K562 (cell line): Measurements from ENCODE around the gene ZFYVE28. TPM values are rescaled to one million over a fixed set of nuclear protein-coding genes. Genes with fewer than 3 reads are reported as not detected.
A peak's percentile ranks its signal among the peaks of the same experiment; 100 is the strongest.

Experiments used
- BCOR ChIP-seq: fragments of 450-650 bp; IDR thresholded peaks from 2 replicates; pipeline ENCODE4 v1.6.1; 2016
- DNMT1 ChIP-seq: fragments of 450-650 bp; IDR thresholded peaks from 2 replicates; pipeline ENCODE4 v1.6.1; 2016; ENCODE audit warnings: antibody characterized with exemption, mild to moderate bottlenecking
- EHMT2 ChIP-seq: fragments of 450-650 bp; IDR thresholded peaks from 2 replicates; pipeline ENCODE4 v1.6.1; 2018; ENCODE audit warnings: antibody characterized with exemption
- EP300 ChIP-seq: IDR thresholded peaks from 2 replicates; pipeline ENCODE4 v1.6.1; 2012; ENCODE audit warnings: low read length, improper control_type of control experiment
- HBP1 ChIP-seq: fragments of 450-650 bp; formaldehyde crosslinking; IDR thresholded peaks from 2 replicates; pipeline ENCODE4 v1.4.0; 2022; ENCODE audit warnings: missing genetic modification characterization
- KLF16 ChIP-seq: IDR thresholded peaks from 2 replicates; pipeline ENCODE4 v1.6.1; 2016; ENCODE audit warnings: antibody characterized with exemption
- MCM7 ChIP-seq, 2 experiments: fragments of 450-650 bp; IDR thresholded peaks; 2 replicates each; pipeline ENCODE4 v1.6.1; 2016 to 2018
- MITF ChIP-seq: IDR thresholded peaks from 2 replicates; pipeline ENCODE4 v1.6.1; 2014; ENCODE audit warnings: antibody characterized with exemption
- NFE2L1 ChIP-seq: fragments of 450-650 bp; IDR thresholded peaks from 2 replicates; pipeline ENCODE4 v1.6.1; 2016; ENCODE audit warnings: missing genetic modification characterization, low read depth, mild to moderate bottlenecking, missing compliant biosample characterization, moderate library complexity, borderline replicate concordance
- NR2C2 ChIP-seq, 2 experiments: fragments of 200-800 bp in 1 of 2; sonication (Bioruptor generic) in 1 of 2; sonication (generic) in 1 of 2; formaldehyde crosslinking in 1 of 2; IDR thresholded peaks; 2 replicates each; pipeline versions ENCODE4 v1.6.1 to v1.8.0; 2016 to 2022; ENCODE audit warnings: mild to moderate bottlenecking in 1 of 2, missing compliant biosample characterization in 1 of 2, missing genetic modification characterization in 1 of 2, missing genetic modification reagents in 1 of 2
- PML ChIP-seq: IDR thresholded peaks from 2 replicates; pipeline ENCODE4 v1.6.1; 2012; ENCODE audit warnings: low read length, inconsistent platforms
- PRDM10 ChIP-seq: fragments of 450-650 bp; IDR thresholded peaks from 2 replicates; pipeline ENCODE4 v1.6.1; 2018; ENCODE audit not compliant: partially characterized antibody
- RBFOX2 ChIP-seq: fragments of 200-400 bp; formaldehyde crosslinking; IDR thresholded peaks from 2 replicates; pipeline ENCODE4 v1.6.1; 2017; ENCODE audit warnings: low read depth, mild to moderate bottlenecking, low read length, moderate library complexity
- SAFB2 ChIP-seq: fragments of 200-400 bp; formaldehyde crosslinking; IDR thresholded peaks from 2 replicates; pipeline ENCODE4 v1.6.1; 2018; ENCODE audit warnings: borderline replicate concordance, low read length, low read depth, moderate library complexity; ENCODE audit not compliant: severe bottlenecking
- SMC3 ChIP-seq: conservative IDR thresholded peaks from 2 replicates; pipeline ENCODE4 v1.6.1; 2011; ENCODE audit warnings: low read depth, low read length, improper control_type of control experiment; ENCODE audit not compliant: insufficient read depth
- ZC3H4 ChIP-seq: sonication (generic); formaldehyde crosslinking; IDR thresholded peaks from 2 replicates; pipeline ENCODE4 v1.9.0; 2021; ENCODE audit warnings: missing genetic modification reagents, borderline replicate concordance
- ZKSCAN1 ChIP-seq: fragments of 150-350 bp; IDR thresholded peaks from 2 replicates; pipeline ENCODE4 v1.6.1; 2016; ENCODE audit warnings: low read depth, low read length
- ZNF445 ChIP-seq: fragments of 250-450 bp; sonication (Bioruptor Pico); IDR thresholded peaks from 2 replicates; pipeline ENCODE4 v1.4.0; 2020; ENCODE audit warnings: low read depth, mild to moderate bottlenecking, moderate library complexity
- ZNF561 ChIP-seq: fragments of 450-650 bp; formaldehyde crosslinking; conservative IDR thresholded peaks from 2 replicates; pipeline ENCODE4 v1.4.0; 2020; ENCODE audit warnings: mild to moderate bottlenecking, moderate library complexity
- ZNF639 ChIP-seq, 2 experiments: fragments of 200-800 bp in 1 of 2; sonication (Bioruptor generic) in 1 of 2; sonication (generic) in 1 of 2; formaldehyde crosslinking in 1 of 2; IDR thresholded peaks in 1 of 2; conservative IDR thresholded peaks in 1 of 2; 2 replicates each; pipeline versions ENCODE4 v1.5.0 to v1.6.1; 2016 to 2020; ENCODE audit warnings: missing compliant biosample characterization in 1 of 2, missing genetic modification characterization in 1 of 2, missing genetic modification reagents in 1 of 2
- ZNF76 ChIP-seq: fragments of 250-450 bp; sonication (Bioruptor Pico); IDR thresholded peaks from 2 replicates; pipeline ENCODE4 v1.4.0; 2020; ENCODE audit warnings: mild to moderate bottlenecking, moderate library complexity, borderline replicate concordance
- polyA plus RNA-seq, 8 experiments: library from polyadenylated mRNA; depleted of rRNA in 4 of 8; stranded (reverse) in 5 of 8; unstranded in 3 of 8; fragments of >200 nt; fragmentation: Nextera tagmentation in 2 of 8; fragmentation: Illumina TruSeq in 1 of 8; extraction: Ambion mirVana in 2 of 8; extraction: Trizol in 1 of 8; gene quantifications; 2 replicates each; pipeline versions ENCODE4 v1.2.1 to v1.2.3, GENCODE V29; 2011 to 2014; ENCODE audit warnings: inconsistent platforms in 1 of 8, missing spikeins in 1 of 8
- total RNA-seq, 7 experiments: library from RNA; depleted of rRNA in 6 of 7; stranded (reverse); fragments of >200 nt in 6 of 7; fragmentation: Illumina TruSeq in 2 of 7; extraction: Trizol in 2 of 7; gene quantifications; 2 replicates each; pipeline versions ENCODE4 v1.2.1 to v1.2.3, GENCODE V29; 2011 to 2021; ENCODE audit warnings: low replicate concordance in 1 of 7

Gene ZFYVE28
- total and polyA plus RNA-seq, 9 of the 15 experiments (the other 6 are each of a cell fraction or from before 2014, with no cell fraction given), result 1.3 to 24.8 (median 8.9) TPM

GRCh38 chr4:2273657-2274319 is 144.7 kb downstream of the ZFYVE28 start (continued):
- TF ChIP-seq ZNF445 (CRISPR knock-in tag), result no peak
- TF ChIP-seq ZKSCAN1, result no peak
- no peak for TF ChIP-seq DNMT1
- peak; percentile 17; the same call in 1 of the 2 replicates for TF ChIP-seq EP300
- TF ChIP-seq NR2C2 (CRISPR knock-in tag; IDR thresholded peaks at IDR 0.05), result no peak
- no peak for TF ChIP-seq NR2C2 (tag; IDR thresholded peaks at IDR 0.05)
- TF ChIP-seq SAFB2, result no peak
- TF ChIP-seq SMC3, result no peak
- no peak for TF ChIP-seq NFE2L1 (tag)
- TF ChIP-seq ZNF639 (CRISPR knock-in tag; conservative IDR thresholded peaks at IDR 0.05 in 1 of 2, IDR thresholded peaks at IDR 0.05 in 1 of 2), result no peak
- 0 out of 2 replicates have a peak, but pooled peaks have one; percentile 9 for TF ChIP-seq KLF16
- TF ChIP-seq PML, result no peak
- no peak for TF ChIP-seq MITF
- no peak for TF ChIP-seq ZNF561 (CRISPR knock-in tag)
- TF ChIP-seq EHMT2, result no peak
- no peak for TF ChIP-seq PRDM10
- no peak for TF ChIP-seq RBFOX2
- TF ChIP-seq BCOR, result no peak
- no peak for TF ChIP-seq MCM7 (IDR thresholded peaks at IDR 0.05)
- no peak for TF ChIP-seq ZC3H4 (CRISPR knock-in tag)
- no peak for TF ChIP-seq ZNF76
- TF ChIP-seq HBP1, result no peak
